ENCODE results near the gene MYH9.

Gene MYH9

GRCh38 chr22:36322602-36322915 is 65.2 kb downstream of the MYH9 start:
- H3K27me3 Mint-ChIP-seq (ENCODE audit: low read depth) = no peaks in the 10 kb centered on the region
- no peak overlapping the region for H3K27ac Mint-ChIP-seq
- H3K36me3 Mint-ChIP-seq (ENCODE audit: low read depth) = peaks cover 59% of the 10 kb centered on the region

DNA sequence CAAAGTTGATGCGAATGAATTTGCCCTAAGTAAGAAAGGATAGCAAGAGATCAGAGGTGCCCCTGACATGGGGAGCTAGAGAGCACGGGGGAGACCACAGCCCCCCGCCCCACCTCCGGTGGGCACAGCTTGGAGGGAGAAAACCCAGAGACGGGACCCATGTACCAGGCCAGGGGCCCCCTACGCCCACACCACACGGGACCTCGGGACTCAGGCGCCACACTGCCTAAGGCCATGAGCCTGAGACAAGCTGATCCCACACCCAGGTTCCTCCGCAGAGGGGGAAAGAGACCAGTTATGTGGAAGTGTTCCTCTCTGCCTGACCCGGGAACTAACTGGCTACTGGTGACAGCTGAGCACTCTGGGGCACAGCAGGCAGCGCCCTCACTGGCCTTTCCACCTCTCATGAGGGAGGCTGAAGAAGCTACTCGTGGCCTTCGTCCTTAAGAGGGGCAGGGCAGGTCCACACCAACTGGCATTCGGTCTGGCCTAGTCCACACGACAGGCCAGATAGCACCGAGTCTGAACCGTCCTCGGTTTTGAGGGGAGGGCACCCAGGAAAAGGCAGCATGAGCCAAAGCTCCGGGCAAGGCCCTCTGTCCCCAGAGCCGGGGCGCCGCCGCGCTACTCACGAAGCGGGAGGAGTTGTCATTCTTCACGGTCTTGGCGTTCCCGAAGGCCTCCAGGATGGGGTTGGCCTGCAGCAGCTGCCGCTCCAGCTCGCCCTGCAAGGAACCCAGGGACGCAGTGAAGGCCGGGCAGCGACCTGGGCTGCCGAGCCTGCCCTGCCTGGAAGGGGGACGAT is 65.8 kb downstream of the MYH9 start:
- H3K36me3 Mint-ChIP-seq (ENCODE audit: low read depth) = peaks cover 59% of the 10 kb centered on the region
- no peaks in the 10 kb centered on the region for H3K9me3 Mint-ChIP-seq
- no peak overlapping the region for H3K4me3 Mint-ChIP-seq
- no peak for TF ChIP-seq CTCF (IDR thresholded peaks at IDR 0.05; ENCODE audit: unreplicated experiment in 3 of 3)
- no peaks in the 10 kb centered on the region for H3K27me3 Mint-ChIP-seq (ENCODE audit: low read depth)
- H3K4me1 Mint-ChIP-seq = peaks cover 20% of the 10 kb centered on the region
- peak overlapping the region in 2 of 3 experiments; percentile 19 to 46 for H3K27ac Mint-ChIP-seq

More at GRCh38 chr22:36322602-36322915, 65.2 kb downstream of the MYH9 start:
- H3K4me1 Mint-ChIP-seq = peaks cover 26% of the 10 kb centered on the region
- H3K9me3 Mint-ChIP-seq = no peaks in the 10 kb centered on the region
- no peak for TF ChIP-seq CTCF (IDR thresholded peaks at IDR 0.05; ENCODE audit: unreplicated experiment in 3 of 3)
- H3K4me3 Mint-ChIP-seq = no peak overlapping the region

- Mint-ChIP-seq H3K27me3 (ENCODE audit: low read depth) (no peaks in the 10 kb centered on the region), H3K4me3 (no peak overlapping the region), H3K4me1 (peaks cover 14% of the 10 kb centered on the region)
These were observed 67.2 kb downstream of the MYH9 start for GRCh38 chr22:36320553-36320952.

DNA sequence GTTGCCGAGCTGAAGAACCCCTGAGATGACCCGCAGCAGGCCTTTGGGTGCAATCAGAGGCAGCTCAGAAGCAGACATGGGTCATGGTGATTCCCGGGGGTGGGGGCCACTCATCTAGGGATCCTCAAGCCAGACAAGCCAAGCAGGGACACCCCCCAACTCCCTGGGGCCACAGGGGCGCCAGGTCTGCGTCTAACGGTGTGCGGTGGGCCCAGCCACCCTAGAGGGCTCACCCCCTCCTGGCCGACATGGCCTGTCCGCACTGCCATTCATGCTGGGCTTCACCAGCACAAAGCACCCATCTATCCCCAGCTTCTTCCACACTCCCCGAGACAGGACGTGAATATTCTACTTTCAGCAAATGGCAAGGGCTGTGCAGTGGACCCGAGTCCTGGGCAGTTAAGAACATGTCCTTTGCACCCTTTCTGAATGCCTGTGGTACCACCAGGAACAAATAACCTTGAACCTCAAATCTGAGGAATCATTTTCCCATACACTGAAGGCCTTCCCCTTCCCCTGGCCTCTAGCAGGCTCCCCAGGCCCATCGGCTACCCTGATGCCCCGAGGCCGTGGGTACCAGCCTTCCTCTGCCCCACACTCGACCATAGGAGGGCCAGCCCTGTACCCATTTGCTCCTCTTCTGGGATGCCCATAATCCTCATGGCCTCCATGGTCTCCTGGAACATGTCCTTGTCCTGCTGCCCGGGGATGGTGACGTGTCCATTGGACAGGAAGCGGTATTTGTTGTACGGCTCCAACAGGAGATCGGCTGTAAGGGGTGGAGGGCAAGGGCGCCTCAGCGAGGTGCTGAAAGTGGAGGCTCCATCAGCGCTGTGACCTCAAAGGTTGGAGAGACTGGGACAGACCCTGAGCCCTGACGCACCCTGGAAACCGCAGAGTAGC is 67.9 kb downstream of the MYH9 start:
- Mint-ChIP-seq H3K36me3 (ENCODE audit: low read depth) (peaks cover 54% of the 10 kb centered on the region), H3K27ac (no peak overlapping the region), H3K4me3 (no peak overlapping the region), H3K27me3 (ENCODE audit: low read depth) (no peaks in the 10 kb centered on the region), H3K9me3 (no peaks in the 10 kb centered on the region), H3K4me1 (peaks cover 9% of the 10 kb centered on the region)
- no peak for TF ChIP-seq CTCF (IDR thresholded peaks at IDR 0.05; ENCODE audit: unreplicated experiment in 3 of 3)

More at GRCh38 chr22:36320553-36320952, 67.2 kb downstream of the MYH9 start:
- H3K9me3 Mint-ChIP-seq = no peaks in the 10 kb centered on the region
- no peak for TF ChIP-seq CTCF (IDR thresholded peaks at IDR 0.05; ENCODE audit: unreplicated experiment in 3 of 3)
- H3K36me3 Mint-ChIP-seq (ENCODE audit: low read depth) = peaks cover 52% of the 10 kb centered on the region
- no peak overlapping the region for H3K27ac Mint-ChIP-seq

DNA sequence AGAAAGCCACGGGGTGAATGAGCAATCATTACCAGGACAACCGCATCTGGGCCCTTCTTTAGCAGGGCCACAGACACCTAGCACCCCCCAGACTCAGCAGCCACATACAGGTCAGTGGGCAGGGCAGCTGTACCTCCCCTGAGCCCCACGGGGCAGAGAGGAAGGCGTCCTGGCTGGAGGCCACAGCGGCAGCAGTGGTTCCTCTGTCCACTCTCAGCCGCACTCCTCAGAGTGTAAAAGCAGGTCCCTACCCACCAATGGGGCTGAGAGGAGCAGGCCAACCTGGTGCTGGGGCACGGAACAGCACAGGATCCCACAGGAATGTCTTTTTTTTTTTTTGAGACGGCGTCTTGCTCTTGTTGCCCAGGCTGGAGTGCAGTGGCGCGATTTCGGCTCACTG is 69.3 kb downstream of the MYH9 start:
- no peak overlapping the region for H3K27ac Mint-ChIP-seq
- no peak overlapping the region for H3K4me3 Mint-ChIP-seq
- H3K4me1 Mint-ChIP-seq = peaks cover 5% of the 10 kb centered on the region
- no peak for TF ChIP-seq CTCF (IDR thresholded peaks at IDR 0.05; ENCODE audit: unreplicated experiment in 3 of 3)
- H3K9me3 Mint-ChIP-seq = no peaks in the 10 kb centered on the region
- no peaks in the 10 kb centered on the region for H3K27me3 Mint-ChIP-seq (ENCODE audit: low read depth)
- peaks cover 59% of the 10 kb centered on the region for H3K36me3 Mint-ChIP-seq (ENCODE audit: low read depth)

All from nephron (organoid).